Measurements from ENCODE around the gene ZNF526. TPM values are rescaled to one million over a fixed set of nuclear protein-coding genes. Genes with fewer than 3 reads are reported as not detected.

ZNF526 gene
- total and polyA plus RNA-seq, 9 of the 15 experiments (the other 6 are each of a cell fraction or from before 2014, with no cell fraction given) = 1.3 to 17.9 (median 6.2) TPM

- TF ChIP-seq ZNF699 (CRISPR knock-in tag; IDR thresholded peaks at IDR 0.05; ENCODE audit: insufficient replicate concordance) = no peak
- no peak for TF ChIP-seq HNRNPUL1 (IDR thresholded peaks at IDR 0.05; ENCODE audit: low read length)
- TF ChIP-seq FOXP4 (CRISPR knock-in tag; IDR thresholded peaks at IDR 0.05; ENCODE audit: borderline replicate concordance) = no peak
- peak; percentile 37 for TF ChIP-seq SMAD4 (CRISPR knock-in tag; conservative IDR thresholded peaks at IDR 0.05)
- no peak for TF ChIP-seq SIN3A (IDR thresholded peaks at IDR 0.05; ENCODE audit: borderline replicate concordance in 2 of 2, control insufficient read depth in 1 of 2, low read depth in 2 of 2, low read length in 2 of 2)
- TF ChIP-seq ZNF668 (CRISPR knock-in tag; IDR thresholded peaks at IDR 0.05) = no peak
- TF ChIP-seq RBBP5 (IDR thresholded peaks at IDR 0.05; ENCODE audit: borderline replicate concordance, insufficient read depth, low read length, poor library complexity, severe bottlenecking) = peak; percentile 25
- peak; percentile 70 for TF ChIP-seq ETV1 (tag; conservative IDR thresholded peaks at IDR 0.05; ENCODE audit: low read depth)
- TF ChIP-seq GABPB1 (CRISPR knock-in tag; IDR thresholded peaks at IDR 0.05) = peak; percentile 60; the same call in 1 of the 2 replicates
- TF ChIP-seq DPF2 (IDR thresholded peaks at IDR 0.05) = peak; percentile 80
- peak; percentile 92 for TF ChIP-seq JUND (IDR thresholded peaks at IDR 0.05; ENCODE audit: borderline replicate concordance, low read depth, low read length)
- peak; percentile 52; the same call in 1 of the 3 replicates for TF ChIP-seq JUND (tag; IDR thresholded peaks at IDR 0.05; ENCODE audit: borderline replicate concordance, low read depth, low read length)
- TF ChIP-seq CXXC5 (CRISPR knock-in tag; IDR thresholded peaks at IDR 0.05) = peak; percentile 57
- TF ChIP-seq EP300 (IDR thresholded peaks at IDR 0.05; ENCODE audit: low read length) = peak; percentile 30; the same call in 1 of the 2 replicates
- 0 out of 2 replicates have a peak, but pooled peaks have one; percentile 34 for TF ChIP-seq NCOA1 (IDR thresholded peaks at IDR 0.05; ENCODE audit: low read depth)
- TF ChIP-seq ZSCAN29 (IDR thresholded peaks at IDR 0.05) = no peak
- no peak for TF ChIP-seq NUFIP1 (IDR thresholded peaks at IDR 0.05; ENCODE audit: partially characterized antibody)
- peak; percentile 65; the same call in 1 of the 2 replicates for TF ChIP-seq ZNF263 (CRISPR knock-in tag; IDR thresholded peaks at IDR 0.05; ENCODE audit: borderline replicate concordance)
- peak; percentile 89 for TF ChIP-seq FOSL1 (tag; conservative IDR thresholded peaks at IDR 0.05)
- TF ChIP-seq CEBPG (CRISPR knock-in tag; IDR thresholded peaks at IDR 0.05) = peak; percentile 34; the same call in 1 of the 2 replicates
- TF ChIP-seq CEBPG (tag; conservative IDR thresholded peaks at IDR 0.05 in 1 of 2, IDR thresholded peaks at IDR 0.05 in 1 of 2) = no peak
- TF ChIP-seq ETS1 (conservative IDR thresholded peaks at IDR 0.05; ENCODE audit: control insufficient read depth, low read depth, low read length) = peak; percentile 64; the same call in 1 of the 2 replicates
These were observed 12.3 kb upstream of the ZNF526 start (continued) for GRCh38 chr19:42207767-42208271.

All from K562 (cell line).